Measurements from ENCODE around the gene SPTLC2.

DNA sequence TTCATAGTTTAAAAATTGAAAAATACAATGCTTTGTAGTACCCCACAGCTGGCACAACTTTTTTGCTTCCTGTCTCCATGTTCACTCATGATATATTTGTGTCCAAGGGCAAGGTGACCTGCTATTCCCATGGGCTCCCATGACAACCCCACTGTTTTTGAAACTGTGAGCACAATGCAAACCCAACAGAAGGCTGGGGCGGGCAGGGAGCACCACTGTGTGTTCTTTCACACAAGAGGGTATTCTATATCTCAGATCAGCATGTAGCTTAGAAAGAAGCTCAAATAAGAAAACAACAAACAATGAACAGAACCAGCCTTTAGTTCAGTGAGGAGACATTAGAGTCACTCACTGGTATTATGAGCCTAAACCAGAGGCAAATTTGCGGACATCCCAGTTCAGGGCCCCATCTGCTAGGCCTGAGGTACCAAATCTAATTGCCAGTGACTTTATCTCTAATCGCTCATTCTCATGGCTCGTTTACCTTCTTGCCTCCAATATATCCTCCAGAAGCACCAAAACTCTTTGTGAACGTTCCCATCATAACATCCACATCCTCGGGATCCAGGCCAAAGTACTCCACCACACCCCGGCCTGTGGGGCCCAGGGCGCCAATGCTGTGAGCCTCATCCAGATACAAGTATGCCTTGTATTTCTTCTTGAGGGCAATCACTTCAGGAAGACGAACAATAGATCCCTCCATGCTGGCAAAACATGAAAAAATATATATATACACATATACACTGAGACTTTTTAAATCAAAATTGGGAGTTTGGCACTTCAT, 61.4 kb downstream of the SPTLC2 start:
- no peak for TF ChIP-seq FOXM1 (IDR thresholded peaks at IDR 0.05; ENCODE audit: borderline replicate concordance, low read depth)
- no peak for TF ChIP-seq EP300 (IDR thresholded peaks at IDR 0.05; ENCODE audit: borderline replicate concordance)
